IMR-90 (cell line): ENCODE measurements around the gene CCDC107.

ENCODE experiments used
- BHLHE40 ChIP-seq: fragments of 150-350 bp; IDR thresholded peaks from 2 replicates; pipeline ENCODE4 v1.6.1; 2016; ENCODE audit warnings: mild to moderate bottlenecking, low read depth, low read length
- CEBPB ChIP-seq: IDR thresholded peaks from 2 replicates; pipeline ENCODE4 v1.6.1; 2012; ENCODE audit warnings: low read depth, low read length, improper control_type of control experiment
- FOS ChIP-seq: fragments of 150-350 bp; IDR thresholded peaks from 2 replicates; pipeline ENCODE4 v1.6.1; 2016; ENCODE audit warnings: low read depth, low read length
- MAFK ChIP-seq: IDR thresholded peaks from 2 replicates; pipeline ENCODE4 v1.6.1; 2012; ENCODE audit warnings: low read depth, low read length, improper control_type of control experiment
- MAZ ChIP-seq: IDR thresholded peaks from 2 replicates; pipeline ENCODE4 v1.6.1; 2012; ENCODE audit warnings: low read depth, mild to moderate bottlenecking, low read length, improper control_type of control experiment, moderate library complexity, borderline replicate concordance
- MXI1 ChIP-seq: IDR thresholded peaks from 2 replicates; pipeline ENCODE4 v1.6.1; 2012; ENCODE audit warnings: low read depth, mild to moderate bottlenecking, low read length, moderate library complexity, borderline replicate concordance
- NFE2L2 ChIP-seq: fragments of 150-350 bp; IDR thresholded peaks from 2 replicates; pipeline ENCODE4 v1.6.1; 2016; ENCODE audit warnings: low read depth, mild to moderate bottlenecking, low read length
- POLR2A ChIP-seq: IDR thresholded peaks from 2 replicates; pipeline ENCODE4 v1.6.1; 2012; ENCODE audit warnings: mild to moderate bottlenecking, low read depth, low read length
- RAD21 ChIP-seq: IDR thresholded peaks from 2 replicates; pipeline ENCODE4 v1.6.1; 2012; ENCODE audit warnings: low read length, improper control_type of control experiment
- RCOR1 ChIP-seq: IDR thresholded peaks from 2 replicates; pipeline ENCODE4 v1.6.1; 2012; ENCODE audit warnings: mild to moderate bottlenecking, low read length, improper control_type of control experiment; ENCODE audit not compliant: insufficient replicate concordance
- RFX5 ChIP-seq: IDR thresholded peaks from 2 replicates; pipeline ENCODE4 v1.8.0; 2012; ENCODE audit warnings: low read depth, mild to moderate bottlenecking, low read length, moderate library complexity
- USF2 ChIP-seq: fragments of 150-350 bp; IDR thresholded peaks from 2 replicates; pipeline ENCODE4 v1.6.1; 2017; ENCODE audit warnings: mild to moderate bottlenecking, antibody characterized with exemption, low read length, low read depth
- TF ChIP-seq, protein P1 (sequence below): conservative IDR thresholded peaks from 2 replicates; pipeline ENCODE4 v1.5.1; 2012; ENCODE audit warnings: mild to moderate bottlenecking, low read depth, low read length, improper control_type of control experiment

DNA sequence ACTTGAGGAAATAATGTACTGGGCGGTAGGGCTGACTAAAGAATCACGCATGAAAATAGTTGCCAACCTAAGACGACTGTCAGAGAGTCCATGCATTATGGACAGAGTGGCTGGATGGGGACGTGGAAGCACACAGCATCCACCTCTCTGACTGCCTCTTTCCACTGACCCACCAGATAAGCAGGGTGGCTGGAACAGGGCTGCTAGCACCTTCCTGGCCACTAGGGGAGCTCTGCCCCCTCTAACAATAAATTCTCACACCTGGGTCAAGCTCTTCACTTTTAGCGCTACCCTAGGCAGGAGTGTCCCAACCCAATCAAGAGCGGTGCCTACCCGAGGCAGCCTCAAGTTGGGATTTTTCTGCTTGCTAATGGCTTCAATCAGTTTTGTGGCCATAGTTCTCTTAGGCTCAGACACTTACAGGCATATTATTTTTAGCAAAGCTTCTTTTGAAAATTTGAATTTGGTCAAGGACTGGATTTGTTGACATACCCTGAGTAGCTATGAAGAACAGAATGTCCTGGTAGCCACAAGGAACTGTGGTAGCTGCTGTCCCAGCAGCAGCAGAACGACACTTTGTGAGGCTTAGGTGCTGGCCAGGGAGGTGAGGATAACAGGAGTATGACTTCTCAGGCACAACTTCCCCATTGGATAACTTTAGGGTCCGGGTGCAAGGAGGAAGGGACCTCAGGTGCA lies 38.6 kb downstream of the CCDC107 start:
- TF ChIP-seq, protein P1, sequence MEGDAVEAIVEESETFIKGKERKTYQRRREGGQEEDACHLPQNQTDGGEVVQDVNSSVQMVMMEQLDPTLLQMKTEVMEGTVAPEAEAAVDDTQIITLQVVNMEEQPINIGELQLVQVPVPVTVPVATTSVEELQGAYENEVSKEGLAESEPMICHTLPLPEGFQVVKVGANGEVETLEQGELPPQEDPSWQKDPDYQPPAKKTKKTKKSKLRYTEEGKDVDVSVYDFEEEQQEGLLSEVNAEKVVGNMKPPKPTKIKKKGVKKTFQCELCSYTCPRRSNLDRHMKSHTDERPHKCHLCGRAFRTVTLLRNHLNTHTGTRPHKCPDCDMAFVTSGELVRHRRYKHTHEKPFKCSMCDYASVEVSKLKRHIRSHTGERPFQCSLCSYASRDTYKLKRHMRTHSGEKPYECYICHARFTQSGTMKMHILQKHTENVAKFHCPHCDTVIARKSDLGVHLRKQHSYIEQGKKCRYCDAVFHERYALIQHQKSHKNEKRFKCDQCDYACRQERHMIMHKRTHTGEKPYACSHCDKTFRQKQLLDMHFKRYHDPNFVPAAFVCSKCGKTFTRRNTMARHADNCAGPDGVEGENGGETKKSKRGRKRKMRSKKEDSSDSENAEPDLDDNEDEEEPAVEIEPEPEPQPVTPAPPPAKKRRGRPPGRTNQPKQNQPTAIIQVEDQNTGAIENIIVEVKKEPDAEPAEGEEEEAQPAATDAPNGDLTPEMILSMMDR: peak; percentile 71
- TF ChIP-seq USF2: no peak
- TF ChIP-seq POLR2A: no peak
- TF ChIP-seq CEBPB: no peak
- no peak for TF ChIP-seq MAZ
- no peak for TF ChIP-seq RCOR1
- TF ChIP-seq FOS: no peak
- TF ChIP-seq BHLHE40: no peak
- TF ChIP-seq RAD21: peak; percentile 52
- TF ChIP-seq MAFK: no peak
- TF ChIP-seq MXI1: no peak
- no peak for TF ChIP-seq NFE2L2
- no peak for TF ChIP-seq RFX5
